HCT116 (cell line): ENCODE data around the gene CPD. TPM values are rescaled to one million over a fixed set of nuclear protein-coding genes. Genes with fewer than 3 reads are reported as not detected.

Experiments
- ATAC-seq: fragments of 200-7000 bp; cut with Tn5 transposase; 2 replicates; pipeline ENCODE4 v1.9.1; 2020; ENCODE audit warnings: mild to moderate bottlenecking, moderate library complexity
- BruUV-seq: library from RNA; stranded (reverse); fragments of 400-500 nt; replicated peaks from 2 replicates; lab custom pipeline; 2021; lab: Mats Ljungman, UMichigan
- CTCF ChIA-PET: fragments of 300-600 bp; sonication (Branson Sonifier 250); formaldehyde crosslinking; loops from one replicate; lab custom pipeline; 2021; ENCODE audit warnings: antibody characterized with exemption; lab: Charles Lee
- POLR2A ChIA-PET: fragments of 300-600, 350-600 bp; sonication (Branson Sonifier 250); formaldehyde crosslinking; loops from one replicate; lab custom pipeline; 2021; ENCODE audit warnings: antibody characterized with exemption; lab: Charles Lee
- RAD21 ChIA-PET, 2 experiments: fragments of 300-600 bp; sonication (Branson Sonifier 250); formaldehyde crosslinking; loops; one replicate each; lab custom pipeline; 2023; ENCODE audit warnings: low total read pairs in 2 of 2; ENCODE audit not compliant: uncharacterized antibody in 2 of 2, unreplicated experiment in 2 of 2, low non-redundant PET in 1 of 2; lab: Charles Lee
- DNase-seq: peaks from one replicate; pipeline ENCODE4 v3.0.0-alpha.2; 2010; ENCODE audit warnings: low read depth, low spot score
- H2AFZ ChIP-seq: fragments of 200-600 bp; shearing (Covaris generic), sonication (generic); 2 replicates; pipeline ENCODE4 v1.6.1; 2017; ENCODE audit warnings: low read depth, mixed run types, mixed read lengths, antibody characterized with exemption, low read length; ENCODE audit not compliant: poor library complexity, severe bottlenecking
- H3K27ac ChIP-seq: 2 replicates; pipeline ENCODE4 v1.5.1; 2012; ENCODE audit warnings: low read depth, low read length
- H3K27me3 ChIP-seq: fragments of 200-600 bp; sonication (generic); 2 replicates; pipeline ENCODE4 v1.6.1; 2016; ENCODE audit warnings: mixed run types, low read length, mixed read lengths; ENCODE audit not compliant: insufficient read depth
- H3K36me3 ChIP-seq, 2 experiments: fragments of 200-500 bp in 1 of 2; fragments of 200-600 bp in 1 of 2; sonication (Bioruptor generic) in 1 of 2; sonication (generic) in 1 of 2; 2 replicates each; pipeline versions ENCODE4 v1.5.1 to v1.6.1; 2014 to 2016; ENCODE audit warnings: low read length in 2 of 2, inconsistent platforms in 1 of 2, mixed read lengths in 1 of 2, mixed run types in 1 of 2; ENCODE audit not compliant: insufficient read depth in 2 of 2, control insufficient read depth in 1 of 2
- H3K4me1 ChIP-seq, 2 experiments: fragments of 200-600 bp in 1 of 2; sonication (generic) in 1 of 2; 2 replicates each; pipeline versions ENCODE4 v1.5.1 to v1.6.1; 2012 to 2017; ENCODE audit warnings: low read length in 2 of 2, inconsistent platforms in 1 of 2, mild to moderate bottlenecking in 1 of 2, mixed read lengths in 1 of 2, mixed run types in 1 of 2, moderate library complexity in 1 of 2; ENCODE audit not compliant: insufficient read depth in 2 of 2, control insufficient read depth in 1 of 2
- H3K4me2 ChIP-seq: fragments of 200-600 bp; sonication (generic); 2 replicates; pipeline ENCODE4 v1.6.1; 2017; ENCODE audit warnings: mixed run types, low read length, mixed read lengths
- H3K4me3 ChIP-seq, 2 experiments: fragments of 200-600 bp in 1 of 2; sonication (generic) in 1 of 2; replicated peaks in 1 of 2; 2 replicates each; pipeline ENCODE4 v1.5.1; 2011 to 2016; ENCODE audit warnings: low read length in 2 of 2, control low read depth in 1 of 2, low read depth in 1 of 2, mild to moderate bottlenecking in 1 of 2, mixed read lengths in 1 of 2, mixed run types in 1 of 2
- H3K79me2 ChIP-seq: fragments of 200-600 bp; sonication (generic); 2 replicates; pipeline ENCODE4 v1.6.1; 2017; ENCODE audit warnings: mild to moderate bottlenecking, mixed run types, low read length, moderate library complexity, mixed read lengths; ENCODE audit not compliant: insufficient read depth
- H3K9ac ChIP-seq: fragments of 200-600 bp; sonication (generic); 2 replicates; pipeline ENCODE4 v1.6.1; 2016; ENCODE audit warnings: low read length, mixed read lengths
- H3K9me2 ChIP-seq: fragments of 200-600 bp; sonication (generic), shearing (Covaris generic); 2 replicates; pipeline ENCODE4 v1.6.1; 2017; ENCODE audit warnings: mixed run types, mild to moderate bottlenecking, moderate library complexity; ENCODE audit not compliant: insufficient read depth
- H3K9me3 ChIP-seq, 2 experiments: fragments of 200-500 bp in 1 of 2; fragments of 200-600 bp in 1 of 2; sonication (Bioruptor generic) in 1 of 2; sonication (generic) in 1 of 2; 2 replicates each; pipeline ENCODE4 v1.6.1; 2014 to 2017; ENCODE audit warnings: low read length in 2 of 2, mixed read lengths in 2 of 2, inconsistent platforms in 1 of 2, low read depth in 1 of 2, mild to moderate bottlenecking in 1 of 2, mixed run types in 1 of 2, moderate library complexity in 1 of 2; ENCODE audit not compliant: control insufficient read depth in 1 of 2, insufficient read depth in 1 of 2
- H4K20me1 ChIP-seq: fragments of 200-600 bp; sonication (generic), shearing (Covaris generic); 2 replicates; pipeline ENCODE4 v1.6.1; 2017; ENCODE audit warnings: mixed run types, mild to moderate bottlenecking, moderate library complexity; ENCODE audit not compliant: insufficient read depth
- ATF3 ChIP-seq: IDR thresholded peaks from 2 replicates; pipeline ENCODE4 v1.6.1; 2012
- CBX3 ChIP-seq: IDR thresholded peaks from 2 replicates; pipeline ENCODE4 v1.6.1; 2012; ENCODE audit warnings: low read depth
- CEBPB ChIP-seq: IDR thresholded peaks from 2 replicates; pipeline ENCODE4 v1.6.1; 2012; ENCODE audit warnings: low read depth
- CTCF ChIP-seq, 3 experiments: fragments of 200-600 bp in 1 of 3; sonication (generic) in 1 of 3; IDR thresholded peaks in 2 of 3; conservative IDR thresholded peaks in 1 of 3; 2 replicates each; pipeline ENCODE4 v1.5.1; 2012 to 2017; ENCODE audit warnings: low read depth in 2 of 3, low read length in 2 of 3, antibody characterized with exemption in 1 of 3, borderline replicate concordance in 1 of 3, control low read depth in 1 of 3, mild to moderate bottlenecking in 1 of 3, mixed read lengths in 1 of 3, mixed run types in 1 of 3, moderate library complexity in 1 of 3; ENCODE audit not compliant: insufficient read depth in 1 of 3
- EGR1 ChIP-seq: IDR thresholded peaks from 2 replicates; pipeline ENCODE4 v1.6.1; 2012; ENCODE audit warnings: low read depth
- ELF1 ChIP-seq: IDR thresholded peaks from 2 replicates; pipeline ENCODE4 v1.6.1; 2012; ENCODE audit warnings: low read depth, borderline replicate concordance
- EZH2phosphoT487 ChIP-seq: fragments of 200-600 bp; IDR thresholded peaks from 2 replicates; pipeline ENCODE4 v1.6.1; 2018; ENCODE audit warnings: antibody characterized with exemption, borderline replicate concordance
- FOSL1 ChIP-seq: IDR thresholded peaks from 2 replicates; pipeline ENCODE4 v1.6.1; 2012; ENCODE audit warnings: low read depth
- JUND ChIP-seq: IDR thresholded peaks from 2 replicates; pipeline ENCODE4 v1.6.1; 2012
- MAX ChIP-seq: IDR thresholded peaks from 2 replicates; pipeline ENCODE4 v1.6.1; 2012
- POLR2AphosphoS5 ChIP-seq: IDR thresholded peaks from 2 replicates; pipeline ENCODE4 v1.6.1; 2011; ENCODE audit warnings: mild to moderate bottlenecking, low read depth, low read length, moderate library complexity
- SP1 ChIP-seq: IDR thresholded peaks from 2 replicates; pipeline ENCODE4 v1.6.1; 2012; ENCODE audit warnings: low read depth
- SRF ChIP-seq: IDR thresholded peaks from 2 replicates; pipeline ENCODE4 v1.6.1; 2012; ENCODE audit warnings: low read depth
- TCF7L2 ChIP-seq: IDR thresholded peaks from 2 replicates; pipeline ENCODE4 v1.7.0; 2011; ENCODE audit warnings: borderline replicate concordance, inconsistent platforms; ENCODE audit not compliant: insufficient read depth, insufficient read length; ENCODE audit errors: extremely low read depth
- YY1 ChIP-seq: IDR thresholded peaks from 2 replicates; pipeline ENCODE4 v1.6.1; 2011; ENCODE audit warnings: low read length, low read depth, moderate library complexity, mild to moderate bottlenecking; ENCODE audit not compliant: insufficient replicate concordance; ENCODE audit errors: extremely low read depth
- ZBTB33 ChIP-seq: IDR thresholded peaks from 2 replicates; pipeline ENCODE4 v1.6.1; 2011; ENCODE audit warnings: mild to moderate bottlenecking, low read length, moderate library complexity; ENCODE audit not compliant: insufficient replicate concordance; ENCODE audit errors: extremely low read depth
- ZFX ChIP-seq: fragments of 450-650 bp; IDR thresholded peaks from 2 replicates; pipeline ENCODE4 v1.6.1; 2017
- ZNF274 ChIP-seq: fragments of 200-500 bp; sonication (Bioruptor generic); IDR thresholded peaks from 2 replicates; pipeline ENCODE4 v1.6.1; 2014; ENCODE audit warnings: mild to moderate bottlenecking, low read depth, low read length, inconsistent platforms
- intact Hi-C: fragments of 100-400 bp; cut with micrococcal nuclease; formaldehyde crosslinking; loops from 2 replicates; pipeline ENCODE4 v1.10.0; 2022
- total RNA-seq: library from RNA; stranded (reverse); gene quantifications from one replicate; pipeline ENCODE4 v1.2.1, GENCODE V29; 2021; ENCODE audit not compliant: unreplicated experiment

The CPD gene
- total RNA-seq, 1 experiment from 2014 or later, result 47.2 TPM

GRCh38 chr17:30414486-30414885 is 35.8 kb downstream of the CPD start:
- DNase-seq, result no peak
- Histone ChIP-seq H3K27me3 (no peaks in the 10 kb centered on the region), H3K4me1 (peaks cover 0 to 8% of the 10 kb centered on the region in 2 experiments; a peak in 1 of 4 replicates), H3K36me3 (no peaks in the 10 kb centered on the region), H3K9me3 (no peaks in the 10 kb centered on the region), H4K20me1 (no peaks in the 10 kb centered on the region), H3K27ac (no peak overlapping the region), H3K9ac (no peak overlapping the region), H3K9me2 (no peaks in the 10 kb centered on the region), H3K79me2 (peaks cover 9% of the 10 kb centered on the region; the same call in 1 of the 2 replicates), H3K4me3 (no peak overlapping the region), H2AFZ (no peak overlapping the region), H3K4me2 (no peak overlapping the region)
- CTCF ChIA-PET, result no interaction called here
- TF ChIP-seq ZNF274, result no peak
- no peak for TF ChIP-seq CEBPB
- TF ChIP-seq EZH2phosphoT487, result no peak
- TF ChIP-seq CBX3, result no peak
- TF ChIP-seq ZFX, result no peak
- no peak for TF ChIP-seq JUND
- no peak for TF ChIP-seq CTCF (IDR thresholded peaks at IDR 0.05 in 2 of 3, conservative IDR thresholded peaks at IDR 0.05 in 1 of 3; ENCODE audit: borderline replicate concordance in 1 of 3, insufficient read depth in 1 of 3, low read depth in 2 of 3, low read length in 2 of 3)
- no peak for TF ChIP-seq SRF
- TF ChIP-seq TCF7L2, result no peak
- no peak for TF ChIP-seq ELF1
- no peak for TF ChIP-seq YY1
- no peak for TF ChIP-seq SP1
- no peak for TF ChIP-seq ATF3
- no peak for TF ChIP-seq ZBTB33
- no peak for TF ChIP-seq POLR2AphosphoS5
- no peak for TF ChIP-seq FOSL1
- TF ChIP-seq EGR1, result no peak
- TF ChIP-seq MAX, result no peak
- no TSS peak for BruUV-seq
- POLR2A ChIA-PET, result no interaction called here
- RAD21 ChIA-PET, result no interaction called here
- no peak for ATAC-seq
- intact Hi-C loops, result no loop called here
